Progenitor cell of endocrine pancreas (in vitro differentiated cells): ENCODE data around the gene PIK3CA. TPM values are rescaled to one million over a fixed set of nuclear protein-coding genes. Genes with fewer than 3 reads are reported as not detected.

Experiments used
- DNase-seq: peaks from one replicate; pipeline ENCODE4 v3.0.0; 2021; ENCODE audit warnings: low spot score; ENCODE audit not compliant: unreplicated experiment
- H3K27ac Mint-ChIP-seq: 2 replicates; pipeline ENCODE4 v1.8.0; 2021; ENCODE audit warnings: mild to moderate bottlenecking, moderate library complexity, mixed read lengths
- H3K27me3 Mint-ChIP-seq: 2 replicates; pipeline ENCODE4 v1.8.0; 2021; ENCODE audit warnings: mixed read lengths
- H3K36me3 Mint-ChIP-seq: 2 replicates; pipeline ENCODE4 v1.8.0; 2022; ENCODE audit warnings: mixed read lengths; ENCODE audit not compliant: insufficient read depth
- H3K4me1 Mint-ChIP-seq: 2 replicates; pipeline ENCODE4 v1.8.0; 2021; ENCODE audit warnings: low read depth, mixed read lengths
- H3K4me3 Mint-ChIP-seq: 2 replicates; pipeline ENCODE4 v1.8.0; 2021; ENCODE audit warnings: low read depth, mild to moderate bottlenecking, moderate library complexity, mixed read lengths
- H3K9me3 Mint-ChIP-seq: 2 replicates; pipeline ENCODE4 v1.8.0; 2021; ENCODE audit warnings: low read depth, mixed read lengths
- CTCF ChIP-seq: fragments of 200-600 bp; sonication (generic); IDR thresholded peaks from one replicate; pipeline ENCODE4 v1.5.0; 2021; ENCODE audit warnings: antibody characterized with exemption, mild to moderate bottlenecking; ENCODE audit not compliant: unreplicated experiment
- total RNA-seq: library from RNA; stranded (reverse); gene quantifications from 2 replicates; pipeline ENCODE4 v1.2.1, GENCODE V29; 2021

The PIK3CA gene
- total RNA-seq, 1 donor from 2014 or later: 19.2 TPM

- Mint-ChIP-seq H3K27ac (no peak overlapping the region), H3K36me3 (no peaks in the 10 kb centered on the region), H3K4me3 (no peak overlapping the region), H3K27me3 (no peaks in the 10 kb centered on the region), H3K9me3 (no peaks in the 10 kb centered on the region), H3K4me1 (peaks cover 5% of the 10 kb centered on the region)
- no peak for TF ChIP-seq CTCF
- no peak for DNase-seq
Measured at GRCh38 chr3:179182902-179183301, 34.7 kb downstream of the PIK3CA start.

GRCh38 chr3:179184826-179185225, 36.7 kb downstream of the PIK3CA start:
- Mint-ChIP-seq H3K27ac (no peak overlapping the region), H3K27me3 (no peaks in the 10 kb centered on the region), H3K4me1 (peaks cover 5% of the 10 kb centered on the region), H3K4me3 (no peak overlapping the region), H3K36me3 (no peaks in the 10 kb centered on the region), H3K9me3 (no peaks in the 10 kb centered on the region)
- no peak for TF ChIP-seq CTCF
- DNase-seq: no peak

- TF ChIP-seq CTCF: no peak
- DNase-seq: no peak
- Mint-ChIP-seq H3K9me3 (no peaks in the 10 kb centered on the region), H3K36me3 (no peaks in the 10 kb centered on the region), H3K27ac (no peak overlapping the region), H3K4me3 (no peak overlapping the region), H3K4me1 (peaks cover 12% of the 10 kb centered on the region), H3K27me3 (no peaks in the 10 kb centered on the region)
Measured at GRCh38 chr3:179186426-179186825, 38.3 kb downstream of the PIK3CA start.

- Mint-ChIP-seq H3K36me3 (no peaks in the 10 kb centered on the region), H3K27me3 (no peaks in the 10 kb centered on the region), H3K27ac (no peak overlapping the region), H3K4me1 (peaks cover 10% of the 10 kb centered on the region), H3K4me3 (no peak overlapping the region), H3K9me3 (no peaks in the 10 kb centered on the region)
- no peak for DNase-seq
- no peak for TF ChIP-seq CTCF
Measured at GRCh38 chr3:179189759-179190158, 41.6 kb downstream of the PIK3CA start.

GRCh38 chr3:179190581-179190980, 42.4 kb downstream of the PIK3CA start:
- H3K9me3 Mint-ChIP-seq: no peaks in the 10 kb centered on the region
- peaks cover 10% of the 10 kb centered on the region for H3K4me1 Mint-ChIP-seq
- H3K27me3 Mint-ChIP-seq: no peaks in the 10 kb centered on the region
- no peak overlapping the region for H3K4me3 Mint-ChIP-seq
- no peak for TF ChIP-seq CTCF
- no peaks in the 10 kb centered on the region for H3K36me3 Mint-ChIP-seq
- no peak for DNase-seq
- H3K27ac Mint-ChIP-seq: no peak overlapping the region
